UCSD-AML1 (cell line): ENCODE measurements around the gene ADM2.
"Not testable (repeated sequence)": the region's sequence is repeated elsewhere in the genome, so short reads cannot be mapped to it uniquely, and the experiment has no call there.

Experiments used
- DNase-seq: peaks from one replicate; lab custom pipeline; 2025; ENCODE audit not compliant: unreplicated experiment; lab: John Stamatoyannopoulos, UW

ADM2 gene

GRCh38 chr22:50533856-50534711 lies 52.7 kb downstream of the ADM2 start:
- DNase-seq = not testable (repeated sequence)

GRCh38 chr22:50535113-50535512 lies 53.8 kb downstream of the ADM2 start:
- no peak for DNase-seq
